ENCODE results near the gene MROH8. TPM values are rescaled to one million over a fixed set of nuclear protein-coding genes. Genes with fewer than 3 reads are reported as not detected.

Gene MROH8
- polyA plus RNA-seq, 1 donor from 2014 or later: 3.2 TPM

- Histone ChIP-seq H3K4me2 (ENCODE audit: low read length) (no peak overlapping the region), H3K79me2 (replicated peaks; ENCODE audit: insufficient read depth, low read length) (peaks cover 2% of the 10 kb centered on the region), H3K36me3 (ENCODE audit: insufficient read depth, low read length) (no peaks in the 10 kb centered on the region), H3K27ac (ENCODE audit: low read length) (no peak overlapping the region), H3F3A (ENCODE audit: insufficient read depth, low read length, poor library complexity, severe bottlenecking) (no peaks in the 10 kb centered on the region), H2AFZ (ENCODE audit: low read depth, low read length) (no peak overlapping the region), H3K9ac (ENCODE audit: low read length) (no peak overlapping the region), H4K20me1 (ENCODE audit: insufficient read depth) (no peaks in the 10 kb centered on the region), H3K27me3 (ENCODE audit: insufficient read depth, low read depth, low read length) (no peaks in the 10 kb centered on the region), H3K9me2 (ENCODE audit: insufficient read depth, low read length) (no peaks in the 10 kb centered on the region), H3K4me3 (ENCODE audit: low read length) (no peak overlapping the region), H3K9me3 (ENCODE audit: low read length) (no peaks in the 10 kb centered on the region)
- no peak for TF ChIP-seq REST (IDR thresholded peaks at IDR 0.05; ENCODE audit: borderline replicate concordance)
- TF ChIP-seq SMC3 (conservative IDR thresholded peaks at IDR 0.05; ENCODE audit: poor library complexity): no peak
- no peak for TF ChIP-seq EZH2 (IDR thresholded peaks at IDR 0.05; ENCODE audit: borderline replicate concordance, insufficient read depth, low read length, poor library complexity, severe bottlenecking)
- TF ChIP-seq TAF1 (IDR thresholded peaks at IDR 0.05; ENCODE audit: low read depth): no peak
- TF ChIP-seq, protein P1, sequence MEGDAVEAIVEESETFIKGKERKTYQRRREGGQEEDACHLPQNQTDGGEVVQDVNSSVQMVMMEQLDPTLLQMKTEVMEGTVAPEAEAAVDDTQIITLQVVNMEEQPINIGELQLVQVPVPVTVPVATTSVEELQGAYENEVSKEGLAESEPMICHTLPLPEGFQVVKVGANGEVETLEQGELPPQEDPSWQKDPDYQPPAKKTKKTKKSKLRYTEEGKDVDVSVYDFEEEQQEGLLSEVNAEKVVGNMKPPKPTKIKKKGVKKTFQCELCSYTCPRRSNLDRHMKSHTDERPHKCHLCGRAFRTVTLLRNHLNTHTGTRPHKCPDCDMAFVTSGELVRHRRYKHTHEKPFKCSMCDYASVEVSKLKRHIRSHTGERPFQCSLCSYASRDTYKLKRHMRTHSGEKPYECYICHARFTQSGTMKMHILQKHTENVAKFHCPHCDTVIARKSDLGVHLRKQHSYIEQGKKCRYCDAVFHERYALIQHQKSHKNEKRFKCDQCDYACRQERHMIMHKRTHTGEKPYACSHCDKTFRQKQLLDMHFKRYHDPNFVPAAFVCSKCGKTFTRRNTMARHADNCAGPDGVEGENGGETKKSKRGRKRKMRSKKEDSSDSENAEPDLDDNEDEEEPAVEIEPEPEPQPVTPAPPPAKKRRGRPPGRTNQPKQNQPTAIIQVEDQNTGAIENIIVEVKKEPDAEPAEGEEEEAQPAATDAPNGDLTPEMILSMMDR (IDR thresholded peaks at IDR 0.05; ENCODE audit: poor library complexity, severe bottlenecking): no peak
- no peak for TF ChIP-seq MXI1 (conservative IDR thresholded peaks at IDR 0.05; ENCODE audit: poor library complexity, severe bottlenecking)
- TF ChIP-seq POLR2AphosphoS5 (IDR thresholded peaks at IDR 0.05): no peak
- TF ChIP-seq RAD21 (conservative IDR thresholded peaks at IDR 0.05): no peak
- TF ChIP-seq EP300 (conservative IDR thresholded peaks at IDR 0.05; ENCODE audit: poor library complexity, severe bottlenecking): no peak
Measured at GRCh38 chr20:37075932-37076685, 103.2 kb downstream of the MROH8 start.

GRCh38 chr20:37072293-37073196 is 106.8 kb downstream of the MROH8 start:
- H3K4me3 ChIP-seq (ENCODE audit: low read length): no peak overlapping the region
- no peak overlapping the region for H3K4me2 ChIP-seq (ENCODE audit: low read length)
- no peak overlapping the region for H2AFZ ChIP-seq (ENCODE audit: low read depth, low read length)
- TF ChIP-seq EP300 (conservative IDR thresholded peaks at IDR 0.05; ENCODE audit: poor library complexity, severe bottlenecking) (no peak), RAD21 (conservative IDR thresholded peaks at IDR 0.05) (no peak), REST (IDR thresholded peaks at IDR 0.05; ENCODE audit: borderline replicate concordance) (no peak), EZH2 (IDR thresholded peaks at IDR 0.05; ENCODE audit: borderline replicate concordance, insufficient read depth, low read length, poor library complexity, severe bottlenecking) (no peak), MXI1 (conservative IDR thresholded peaks at IDR 0.05; ENCODE audit: poor library complexity, severe bottlenecking) (no peak), POLR2AphosphoS5 (IDR thresholded peaks at IDR 0.05) (no peak), TAF1 (IDR thresholded peaks at IDR 0.05; ENCODE audit: low read depth) (no peak), SMC3 (conservative IDR thresholded peaks at IDR 0.05; ENCODE audit: poor library complexity) (no peak)
- TF ChIP-seq, protein P1 (IDR thresholded peaks at IDR 0.05; ENCODE audit: poor library complexity, severe bottlenecking): no peak
- H3K9me2 ChIP-seq (ENCODE audit: insufficient read depth, low read length): no peaks in the 10 kb centered on the region
- H3K79me2 ChIP-seq (replicated peaks; ENCODE audit: insufficient read depth, low read length): peaks cover 2% of the 10 kb centered on the region
- H4K20me1 ChIP-seq (ENCODE audit: insufficient read depth): no peaks in the 10 kb centered on the region
- no peaks in the 10 kb centered on the region for H3F3A ChIP-seq (ENCODE audit: insufficient read depth, low read length, poor library complexity, severe bottlenecking)
- no peaks in the 10 kb centered on the region for H3K9me3 ChIP-seq (ENCODE audit: low read length)
- no peaks in the 10 kb centered on the region for H3K36me3 ChIP-seq (ENCODE audit: insufficient read depth, low read length)
- H3K9ac ChIP-seq (ENCODE audit: low read length): no peak overlapping the region
- H3K27ac ChIP-seq (ENCODE audit: low read length): no peak overlapping the region
- no peaks in the 10 kb centered on the region for H3K27me3 ChIP-seq (ENCODE audit: insufficient read depth, low read depth, low read length)
